SU-DHL-6 (cell line): ENCODE measurements around the gene VGLL3.

Source experiments
- CTCF ChIP-seq: fragments of 200-600 bp; sonication (generic); IDR thresholded peaks from one replicate; pipeline ENCODE4 v1.5.1; 2017; ENCODE audit warnings: antibody characterized with exemption, mild to moderate bottlenecking, low read length, moderate library complexity; ENCODE audit not compliant: insufficient read depth, poor library complexity, severe bottlenecking
- EZH2phosphoT487 ChIP-seq: fragments of 200-600 bp; sonication (generic), shearing (Covaris generic); conservative IDR thresholded peaks from 2 replicates; pipeline ENCODE4 v1.6.1; 2018; ENCODE audit warnings: mild to moderate bottlenecking, antibody characterized with exemption, low read length, moderate library complexity, mixed read lengths

GRCh38 chr3:86969500-86970189, 21.3 kb downstream of the VGLL3 start:
- TF ChIP-seq CTCF (peak; percentile 76), EZH2phosphoT487 (no peak)
